NCI-H2171 (cell line): ENCODE measurements around the gene DNAJB12.
"Not testable (repeated sequence)": the region's sequence is repeated elsewhere in the genome, so short reads cannot be mapped to it uniquely, and the experiment has no call there.

Experiments used
- DNase-seq: peaks from one replicate; lab custom pipeline; 2025; lab: John Stamatoyannopoulos, UW

The DNAJB12 gene

DNA sequence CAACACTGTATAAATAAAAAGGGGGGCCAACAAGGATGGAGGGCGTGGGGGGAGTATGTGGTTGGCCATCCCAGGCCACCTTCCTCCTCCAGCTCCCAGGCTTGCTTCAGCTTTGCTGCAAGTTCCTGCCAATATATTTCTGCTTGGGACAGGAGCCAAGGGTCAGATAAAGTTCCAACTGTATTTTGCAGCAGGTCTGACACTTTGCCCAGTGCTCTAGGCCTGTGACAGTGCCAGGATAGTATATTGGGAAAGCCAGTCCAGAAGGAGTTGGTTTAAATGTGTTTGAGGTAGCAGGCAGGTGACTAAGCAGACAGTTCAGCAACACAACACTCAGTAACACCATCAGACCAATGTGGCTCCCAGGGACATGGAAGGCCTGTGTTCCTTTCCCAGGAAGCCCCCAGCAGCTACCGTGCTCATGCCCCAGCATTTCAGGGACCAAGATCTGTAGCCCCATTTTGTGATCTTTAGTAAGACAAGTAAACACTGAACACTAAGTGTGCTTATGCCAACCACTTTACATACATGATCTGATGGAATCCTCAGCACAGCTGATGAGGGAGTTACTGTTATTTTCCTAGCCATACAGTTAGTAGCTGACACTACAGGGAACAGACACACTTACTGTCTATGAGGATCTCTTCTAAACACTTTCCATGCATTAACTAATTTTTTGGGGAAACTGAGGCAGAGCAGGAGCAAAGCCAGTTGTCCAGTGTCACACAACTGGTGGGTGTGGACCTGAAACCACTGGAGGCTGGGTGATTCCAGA lies 38.9 kb downstream of the DNAJB12 start:
- DNase-seq, result no peak

DNA sequence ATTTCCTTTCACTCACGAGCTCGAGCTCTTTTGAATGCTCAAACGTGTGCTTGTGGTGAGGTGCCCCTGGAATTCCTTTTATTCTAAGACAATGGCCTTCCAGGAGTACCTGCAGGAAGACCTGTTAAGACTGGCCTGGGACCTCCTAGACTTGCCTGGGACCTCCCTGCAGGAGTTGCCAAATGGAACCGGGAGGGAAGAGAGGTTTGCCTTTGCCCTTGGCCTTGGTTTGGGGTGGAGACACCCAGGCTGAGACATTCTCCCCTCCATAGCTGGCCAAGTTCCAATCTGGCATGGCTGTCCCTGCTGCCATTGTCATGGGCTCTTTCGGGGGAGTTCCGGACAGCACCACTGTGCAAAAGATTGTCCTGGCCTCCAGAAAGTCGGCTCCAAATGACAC lies 39.7 kb downstream of the DNAJB12 start:
- DNase-seq, result no peak

DNA sequence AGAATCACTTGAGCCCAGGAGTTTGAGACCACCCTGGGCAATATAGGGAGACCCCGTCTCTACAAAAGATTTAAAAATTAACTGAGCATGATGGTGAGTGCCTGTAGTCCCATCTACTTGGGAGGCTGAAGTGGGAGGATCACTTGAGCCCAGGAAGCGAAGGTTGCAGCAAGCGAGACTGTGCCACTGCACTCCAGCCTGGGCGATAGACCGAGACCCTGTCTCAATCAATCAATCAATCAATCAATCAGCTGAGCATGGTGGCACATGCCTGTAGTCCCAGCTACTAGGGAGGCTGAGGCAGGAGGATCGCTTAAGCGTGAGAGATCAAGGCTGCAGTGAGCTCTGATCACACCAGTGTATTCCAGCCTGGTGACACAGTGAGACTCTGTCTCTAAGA lies 40.5 kb downstream of the DNAJB12 start:
- no peak for DNase-seq

GRCh38 chr10:72312865-72313391 lies 41.8 kb downstream of the DNAJB12 start:
- no peak for DNase-seq

- DNase-seq, result no peak
Measured at GRCh38 chr10:72311667-72312066, 43.1 kb downstream of the DNAJB12 start.

GRCh38 chr10:72310636-72311035 lies 44.1 kb downstream of the DNAJB12 start:
- DNase-seq, result no peak

- DNase-seq, result no peak
Measured at GRCh38 chr10:72310241-72310633, 44.5 kb downstream of the DNAJB12 start.

DNA sequence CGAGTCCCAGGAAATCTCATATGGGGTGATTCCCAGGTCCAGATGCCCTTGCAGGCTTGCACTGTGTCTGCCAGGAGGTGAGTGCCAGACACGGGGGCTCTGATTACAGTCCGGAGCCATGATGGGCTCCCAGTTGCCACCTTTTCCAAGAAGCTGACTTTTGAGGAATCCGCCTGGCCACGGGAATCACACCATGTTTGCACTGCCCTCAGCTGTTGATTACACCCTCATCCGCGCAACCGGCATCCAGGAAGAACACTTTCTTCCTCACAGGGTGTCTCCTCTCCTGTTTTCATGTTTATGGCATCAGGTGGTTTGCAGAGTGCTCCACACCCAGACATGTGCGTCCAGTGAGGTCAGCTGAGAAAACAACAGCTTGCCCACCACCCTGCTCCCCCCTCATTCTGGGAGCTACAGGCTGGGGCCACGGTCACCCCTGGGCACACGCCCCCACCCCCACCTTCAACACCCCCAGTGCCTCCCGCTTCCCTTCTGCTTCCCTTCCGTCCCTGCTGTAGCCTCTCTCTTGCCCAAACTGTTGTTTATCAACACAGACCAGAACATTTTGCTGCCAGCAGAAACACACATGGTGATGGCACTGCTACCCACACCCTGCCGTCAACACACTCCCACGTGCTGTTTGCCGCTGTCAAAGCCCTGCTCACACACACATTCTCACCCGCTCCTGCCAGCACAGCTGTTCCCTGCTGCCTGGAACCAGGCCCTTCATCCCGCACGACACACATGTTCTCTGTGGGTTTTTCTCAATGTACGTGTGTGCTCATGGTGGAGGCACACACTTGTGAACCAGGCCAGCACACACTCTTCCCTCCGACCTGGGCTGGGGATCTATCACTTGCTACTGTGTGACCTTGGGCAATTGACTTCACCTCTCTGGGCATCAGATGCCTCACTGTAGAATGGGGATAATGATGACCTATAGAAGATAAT lies 45.2 kb downstream of the DNAJB12 start:
- no peak for DNase-seq

GRCh38 chr10:72308320-72308987 lies 46.3 kb downstream of the DNAJB12 start:
- DNase-seq, result no peak

DNA sequence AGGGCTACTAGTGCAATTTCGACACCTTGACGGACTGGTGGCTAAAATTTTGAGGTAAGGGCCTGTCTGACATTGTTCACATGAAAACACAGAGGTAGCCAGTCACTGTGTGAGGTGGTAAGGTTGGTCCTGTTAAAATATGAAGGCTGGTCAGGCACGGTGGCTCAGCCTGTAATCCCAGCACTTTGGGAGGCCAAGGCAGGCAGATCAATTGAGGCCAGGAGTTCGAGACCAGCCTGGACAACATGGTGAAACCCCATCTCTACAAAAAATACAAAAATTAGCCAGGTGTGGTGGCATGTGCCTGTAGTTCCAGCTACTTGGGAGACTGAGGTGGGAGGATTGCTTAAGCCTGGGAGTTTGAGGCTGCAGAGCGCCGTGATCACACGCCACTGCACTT lies 47.0 kb downstream of the DNAJB12 start:
- DNase-seq, result not testable (repeated sequence)

- DNase-seq, result no peak
Measured at GRCh38 chr10:72306215-72306760, 48.4 kb downstream of the DNAJB12 start.

DNA sequence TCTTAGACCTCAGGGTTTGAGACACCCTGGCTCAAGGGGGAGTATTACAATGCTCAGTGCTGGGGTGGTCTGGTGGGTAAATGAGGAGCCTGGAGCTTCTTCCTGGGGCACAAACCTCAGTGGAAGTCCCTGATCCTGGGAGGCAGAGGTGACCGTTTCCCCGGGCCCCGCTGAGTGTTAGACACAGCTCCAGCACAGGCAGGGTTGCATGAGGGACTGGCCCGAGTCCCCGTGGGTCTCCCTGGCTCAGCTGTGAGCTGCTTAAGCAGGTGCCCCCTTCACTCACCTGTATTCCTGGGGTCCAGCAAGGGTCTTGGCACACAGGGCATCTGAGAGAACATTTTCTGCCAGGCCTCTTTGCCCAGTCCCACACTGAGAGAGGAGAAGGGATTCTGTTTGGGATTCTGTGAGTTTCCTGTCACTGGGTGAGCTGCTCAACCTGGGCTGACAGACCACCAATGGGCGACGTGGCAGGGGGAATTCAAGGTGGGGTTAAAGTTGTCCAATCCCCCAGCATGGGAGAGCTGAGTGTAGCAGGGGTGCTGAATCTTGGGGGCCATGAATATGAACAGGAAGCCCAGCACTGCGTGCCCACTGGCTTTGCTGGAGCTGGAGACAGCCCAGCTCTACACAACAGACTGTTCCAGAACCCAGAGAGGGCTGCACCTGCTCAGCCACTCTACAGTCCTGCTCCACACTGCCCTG lies 51.1 kb downstream of the DNAJB12 start:
- DNase-seq, result no peak

DNA sequence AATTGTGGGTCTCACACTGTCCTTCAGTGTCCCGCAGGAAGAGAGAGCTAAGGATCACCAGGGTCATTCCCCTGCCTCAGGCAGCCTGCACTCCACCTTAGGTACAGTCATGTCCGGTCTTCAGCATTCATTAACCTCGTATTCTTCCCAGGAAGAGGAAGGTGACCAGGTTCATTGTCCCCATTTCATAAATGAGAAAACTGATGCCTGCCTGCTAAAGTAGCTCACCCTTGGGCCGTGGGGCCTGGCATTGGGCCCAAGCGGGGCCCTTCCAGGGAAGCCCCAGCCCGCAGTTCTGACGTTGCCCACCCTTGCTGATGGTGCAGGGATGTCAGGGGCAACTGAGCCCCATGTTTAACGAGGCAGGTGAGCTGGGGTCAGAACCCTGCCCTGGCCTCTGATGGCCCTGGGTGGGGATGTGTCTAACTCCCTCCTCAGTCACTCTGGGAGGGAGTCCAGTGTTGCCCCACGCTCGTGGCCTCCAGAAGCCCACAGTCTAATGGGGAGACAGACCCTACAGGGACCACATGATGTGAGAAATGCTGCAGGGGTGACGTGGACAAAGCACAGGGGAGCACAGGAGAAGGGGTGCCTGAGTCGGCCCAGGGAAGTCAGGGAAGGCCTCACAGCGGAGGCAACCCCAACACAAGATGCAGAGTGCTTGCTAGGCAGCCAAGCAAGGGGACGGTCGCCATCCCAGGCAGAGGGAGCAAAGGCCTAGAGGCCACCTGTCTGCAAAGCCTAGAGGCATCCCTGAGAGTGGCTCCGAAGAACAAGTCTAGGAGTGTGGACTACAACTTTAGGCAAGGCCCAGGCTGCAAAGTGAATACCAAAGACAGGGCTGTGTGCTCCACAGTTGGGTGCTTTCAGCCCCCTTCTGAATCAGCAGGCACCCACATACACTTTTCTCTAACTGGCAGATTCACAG lies 55.9 kb downstream of the DNAJB12 start:
- no peak for DNase-seq

DNA sequence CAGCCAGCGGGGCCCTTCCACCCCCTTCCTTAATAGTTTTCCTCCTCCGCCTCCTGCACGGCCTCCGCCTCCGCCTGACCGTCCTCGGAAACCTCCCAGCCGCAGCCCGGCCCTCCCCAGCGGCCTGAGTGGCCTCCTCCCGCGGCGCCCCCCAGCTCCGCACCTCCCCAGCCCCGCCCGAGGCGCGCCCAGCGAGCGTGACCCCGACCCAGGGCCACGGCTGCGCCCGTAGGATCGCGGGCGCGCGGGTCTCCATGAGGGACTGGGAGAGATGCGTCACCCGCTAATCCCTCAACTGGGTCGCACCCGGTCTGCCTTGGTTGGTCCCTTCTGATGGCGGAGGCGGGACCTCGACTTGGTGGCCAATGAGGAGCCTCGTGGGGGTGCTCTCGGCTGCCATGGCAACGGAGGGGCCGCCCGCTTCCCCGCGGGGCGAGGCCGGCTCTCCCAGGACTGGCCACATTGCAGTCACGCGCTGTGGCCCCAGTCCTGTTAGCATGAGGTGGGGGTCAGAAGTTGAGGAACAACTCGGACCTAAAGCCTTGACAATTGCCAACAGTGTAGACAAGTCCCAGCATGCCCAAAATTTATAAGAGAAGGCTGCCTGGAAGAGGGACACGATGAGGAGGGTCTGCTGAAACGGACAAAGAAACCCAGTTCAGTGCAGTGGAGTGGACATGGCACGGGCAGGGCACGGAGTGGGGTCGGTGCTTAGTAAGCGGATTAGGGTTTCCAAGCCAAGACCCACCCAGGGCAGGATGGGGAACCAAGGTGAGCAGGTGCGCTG lies 56.7 kb downstream of the DNAJB12 start:
- DNase-seq, result peak; percentile 84

DNA sequence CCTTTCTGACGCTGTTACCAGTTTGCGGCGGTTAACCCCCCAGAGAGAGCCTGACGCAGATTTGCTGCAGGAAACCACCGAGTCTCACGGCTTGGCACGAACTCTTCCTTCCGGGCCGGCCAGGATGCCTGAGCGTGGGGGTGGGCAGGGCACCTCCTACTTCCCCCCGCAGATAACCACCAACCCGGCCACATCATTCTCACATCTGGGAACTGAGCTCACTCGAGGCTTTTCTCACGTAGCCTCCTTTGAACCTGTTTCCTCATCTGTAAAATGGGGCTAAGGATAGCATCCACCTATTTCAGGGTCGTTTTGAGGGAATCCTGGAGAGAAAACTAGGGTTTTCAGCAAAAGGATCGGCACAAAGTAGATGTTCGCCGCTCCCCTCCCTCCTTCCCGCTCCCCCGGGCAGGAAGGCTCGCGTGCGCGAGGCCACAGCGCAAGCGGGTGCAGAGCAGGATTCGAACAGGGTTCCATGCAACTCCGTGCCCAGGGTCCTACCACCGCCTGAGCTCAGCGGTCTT lies 57.4 kb downstream of the DNAJB12 start:
- DNase-seq, result no peak

DNA sequence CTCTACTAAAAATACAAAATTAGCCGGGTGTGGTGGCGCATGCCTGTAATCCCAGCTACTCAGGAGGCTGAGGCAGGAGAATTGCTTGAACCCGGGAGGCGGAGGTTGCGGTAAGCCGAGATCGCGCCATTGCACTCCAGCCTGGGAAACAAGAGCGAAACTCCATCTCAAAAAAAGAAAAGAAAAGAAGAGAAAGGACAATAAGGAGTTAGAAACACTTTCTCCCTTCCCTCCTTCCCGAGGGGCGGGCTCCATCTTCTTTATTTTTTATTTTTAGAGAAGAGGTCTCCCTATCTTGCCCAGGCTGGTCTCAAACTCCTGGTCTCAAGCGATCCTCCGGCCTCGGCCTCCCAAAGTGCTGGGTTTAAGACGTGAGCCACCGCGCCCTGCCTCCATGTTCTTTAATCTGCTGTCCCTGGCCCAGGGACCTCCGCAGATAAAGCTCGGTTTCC lies 57.9 kb downstream of the DNAJB12 start:
- DNase-seq, result not testable (repeated sequence)

GRCh38 chr10:72295330-72295910 lies 59.3 kb downstream of the DNAJB12 start:
- no peak for DNase-seq

DNA sequence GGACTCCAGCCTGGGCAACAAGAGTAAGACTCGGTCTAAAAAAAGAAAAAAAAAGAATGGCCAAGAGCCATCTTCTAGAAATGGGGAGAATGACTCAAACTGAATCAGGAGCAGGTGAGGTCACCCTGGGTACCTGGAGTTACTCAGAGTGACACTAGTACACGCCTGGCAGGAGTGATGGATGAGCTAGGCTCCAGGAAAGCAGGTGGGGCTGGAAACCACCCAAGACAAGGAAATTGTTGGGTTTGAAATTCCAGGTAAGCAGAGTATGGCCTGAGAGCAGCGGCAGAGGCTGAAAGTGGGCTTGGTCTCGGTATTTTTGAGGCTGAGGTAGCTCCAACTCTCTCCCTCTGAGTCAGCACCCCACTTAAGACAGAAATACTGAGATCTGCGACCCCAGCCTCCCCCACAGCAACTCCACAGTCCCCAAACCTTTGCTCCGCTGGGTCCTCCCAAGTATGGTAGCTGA lies 62.5 kb downstream of the DNAJB12 start:
- DNase-seq, result no peak
